CD1c-positive myeloid dendritic cell (primary cell): ENCODE data around the gene ZBTB12.
"Not testable (repeated sequence)": the region's sequence is repeated elsewhere in the genome, so short reads cannot be mapped to it uniquely, and the experiment has no call there.

Experiments used
- DNase-seq: peaks from one replicate; pipeline ENCODE4 v3.0.0-alpha.2; 2016; ENCODE audit errors: extremely low spot score

ZBTB12 gene

DNA sequence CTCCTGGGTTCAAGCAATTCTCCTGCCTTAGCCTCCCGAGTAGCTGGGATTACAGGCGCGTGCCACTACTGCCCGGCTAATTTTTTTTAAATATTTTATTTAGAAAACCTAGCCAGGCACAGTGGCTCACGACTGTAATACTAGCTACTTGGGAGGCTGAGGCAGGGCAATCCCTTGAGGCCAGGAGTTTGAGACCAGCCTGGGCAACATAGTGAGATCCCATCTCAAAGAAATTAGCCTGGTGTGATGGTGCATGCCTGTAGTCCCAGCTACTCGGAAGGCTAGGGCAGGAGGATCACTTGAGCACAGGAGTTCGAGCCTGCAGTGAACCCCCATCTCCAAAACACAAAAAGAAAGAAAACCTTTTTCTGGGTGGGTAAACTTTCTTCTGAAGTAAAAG is 25.5 kb downstream of the ZBTB12 start:
- no peak for DNase-seq

DNA sequence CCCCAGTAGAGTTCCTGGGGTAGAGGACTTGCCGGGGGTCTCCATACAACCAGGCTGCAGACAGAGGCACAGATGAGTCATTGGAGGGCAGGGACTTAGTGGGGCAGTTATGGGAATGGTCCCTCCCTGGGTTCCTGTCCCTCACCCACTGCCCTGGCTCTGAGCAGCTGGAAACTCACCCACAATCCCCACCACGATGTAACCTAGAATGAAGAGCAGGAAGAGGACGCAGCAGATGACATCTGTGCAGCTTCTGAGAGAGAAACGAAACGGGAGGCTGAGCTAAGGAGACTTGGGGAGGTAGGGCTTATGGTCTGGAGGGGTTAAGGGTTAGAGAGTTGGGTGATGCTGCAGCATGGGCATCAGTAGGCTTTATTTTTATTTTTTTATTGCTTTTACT is 26.0 kb downstream of the ZBTB12 start:
- no peak for DNase-seq

DNA sequence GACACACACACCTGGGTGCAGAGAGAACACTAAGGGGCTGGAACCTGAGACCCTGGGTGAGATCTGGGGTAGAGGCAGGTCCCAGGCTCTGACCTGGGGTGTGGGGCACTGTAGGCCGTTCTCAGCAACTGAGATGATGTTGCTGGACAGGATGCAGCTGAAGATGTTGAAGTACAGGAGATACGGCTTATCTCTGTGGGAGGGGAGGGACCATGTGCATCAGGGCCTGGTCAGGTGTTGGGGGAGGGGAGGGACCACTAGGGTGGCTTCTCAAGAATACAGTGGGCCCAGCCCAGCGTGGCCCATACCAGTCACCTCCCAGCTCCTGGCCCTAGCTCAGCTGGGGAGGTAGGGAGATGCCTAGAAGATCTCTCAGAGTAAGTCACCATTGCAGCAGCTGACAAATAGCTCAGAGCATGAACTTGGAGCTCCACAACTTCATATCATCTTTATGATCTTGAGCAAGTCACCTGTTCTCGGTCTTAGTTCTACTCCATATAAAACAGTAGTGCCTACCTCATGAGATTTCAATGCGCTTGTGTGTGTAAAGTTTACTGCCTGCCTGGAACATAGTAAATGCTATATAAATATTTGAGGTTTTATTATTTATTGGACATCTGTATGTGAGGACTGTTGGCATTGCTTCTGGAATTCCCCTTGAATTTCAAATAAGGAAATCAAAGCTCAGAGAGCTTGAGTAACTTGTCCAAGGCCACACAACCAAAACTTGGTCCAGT is 26.9 kb downstream of the ZBTB12 start:
- DNase-seq: no peak

DNA sequence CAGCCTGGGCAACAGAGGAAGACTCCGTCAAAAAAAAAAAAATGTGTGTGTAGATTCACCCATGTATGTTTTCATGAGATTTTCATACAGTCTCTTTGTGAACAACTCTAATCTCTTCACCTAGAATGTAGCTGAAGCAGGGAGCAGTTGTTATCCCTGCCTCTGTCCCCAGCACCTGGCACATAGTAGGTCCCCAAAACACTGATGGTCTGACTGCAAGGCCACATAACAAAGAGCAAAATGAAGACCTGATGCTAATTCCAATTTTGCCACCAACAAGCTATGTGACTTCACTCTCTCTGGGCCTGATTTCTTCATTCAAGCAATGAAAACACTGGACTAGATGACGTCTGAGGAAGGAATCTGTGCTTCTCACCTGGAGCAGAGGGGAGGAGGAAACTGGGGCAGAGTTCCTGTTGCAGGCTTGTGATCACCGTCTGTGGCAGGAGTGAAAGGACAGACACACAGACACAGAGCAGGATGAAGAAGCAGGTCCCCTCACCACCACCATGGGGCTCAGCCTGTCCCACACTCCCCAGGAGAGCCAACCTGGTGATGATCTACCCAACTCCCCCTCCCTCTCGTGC is 27.7 kb downstream of the ZBTB12 start:
- DNase-seq: no peak

DNA sequence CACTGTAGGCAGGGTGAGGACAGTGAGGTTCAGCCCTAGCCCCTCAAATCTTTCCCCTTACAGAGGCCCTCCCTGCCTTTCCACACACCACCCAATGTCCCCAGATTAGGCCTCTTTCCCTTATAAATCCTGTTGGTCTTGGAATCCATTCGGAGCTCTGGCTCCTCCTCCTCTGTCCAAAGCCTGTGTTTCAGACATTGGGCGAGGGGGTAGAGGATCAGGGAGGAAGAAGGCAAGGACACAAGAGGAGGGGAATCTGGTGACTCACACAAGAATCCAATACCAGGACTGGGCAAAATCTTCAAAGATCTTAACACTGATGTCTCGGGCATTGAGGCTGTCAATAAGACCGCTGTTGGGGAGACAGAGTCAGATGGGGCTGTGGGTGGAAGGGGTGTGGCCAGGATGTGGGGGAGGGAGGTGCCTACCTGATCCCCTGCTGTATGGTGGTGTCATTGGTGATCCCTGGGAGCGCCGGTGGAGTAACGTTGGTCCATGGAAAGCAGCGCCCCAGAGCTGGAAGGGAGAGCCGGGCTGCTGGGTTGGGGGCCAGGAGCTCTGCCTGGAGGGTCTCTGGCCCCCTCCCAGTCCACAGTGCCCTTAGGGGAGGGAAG is 30.7 kb downstream of the ZBTB12 start:
- no peak for DNase-seq

DNA sequence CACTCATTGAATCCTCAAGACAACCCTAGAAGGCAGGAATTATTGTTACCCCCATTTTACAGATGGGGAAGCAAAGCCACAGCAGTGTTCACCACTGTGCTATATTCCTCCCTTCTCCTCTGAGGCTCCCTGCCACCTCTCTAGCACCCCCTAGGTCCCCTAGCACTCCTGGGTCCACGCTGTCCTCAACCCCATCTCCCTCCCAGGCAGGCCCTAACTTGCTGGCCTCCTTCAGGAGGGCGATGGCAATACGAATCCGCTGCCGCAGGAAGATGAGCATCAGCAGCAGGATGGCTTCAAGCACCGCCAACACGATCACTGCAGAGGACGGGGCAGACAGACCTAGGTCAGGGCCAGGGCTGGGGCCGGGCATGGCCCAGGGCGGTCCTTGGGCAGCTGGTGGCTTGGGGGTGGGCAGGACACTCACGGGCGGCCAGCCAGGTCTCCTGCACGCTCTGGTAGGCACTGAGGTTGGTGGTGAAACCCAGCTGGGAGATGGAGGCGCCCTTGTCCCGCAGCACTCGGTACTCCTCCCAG is 31.4 kb downstream of the ZBTB12 start:
- DNase-seq: no peak

DNA sequence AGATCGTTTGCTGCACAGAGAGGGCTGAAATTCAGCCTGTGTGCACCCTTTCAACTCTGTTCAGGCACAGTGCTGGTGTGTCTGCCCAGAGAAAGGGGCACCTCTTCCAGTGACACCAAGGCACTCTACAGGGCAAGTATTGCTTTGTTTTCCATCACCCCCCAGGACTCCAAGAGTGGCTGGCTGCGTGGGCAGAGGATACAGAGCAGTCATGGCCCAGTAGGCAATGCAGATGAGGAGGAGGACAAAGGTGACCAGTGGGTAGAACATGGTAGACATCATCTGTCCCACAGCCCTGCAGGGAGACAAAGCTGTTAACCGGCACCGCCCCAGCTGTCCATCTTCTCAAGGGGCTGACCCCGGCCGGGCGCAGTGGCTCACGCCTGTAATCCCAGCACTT is 32.5 kb downstream of the ZBTB12 start:
- DNase-seq: no peak

DNA sequence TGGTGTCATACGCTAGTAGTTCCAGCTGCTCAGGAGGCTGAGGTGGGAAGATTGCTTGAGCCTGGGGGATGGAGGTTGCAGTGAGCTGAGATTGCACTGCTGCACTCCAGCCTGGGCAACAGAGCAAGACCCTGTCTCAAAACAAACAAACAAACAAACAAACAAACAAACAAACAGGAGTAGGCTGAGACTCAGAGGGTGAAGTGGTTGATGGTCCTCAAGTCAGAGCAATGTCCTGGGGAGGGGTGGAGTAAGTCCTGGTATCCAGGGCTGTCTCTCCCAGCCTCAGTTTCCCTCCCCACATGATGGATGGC is 33.3 kb downstream of the ZBTB12 start:
- DNase-seq: not testable (repeated sequence)

DNA sequence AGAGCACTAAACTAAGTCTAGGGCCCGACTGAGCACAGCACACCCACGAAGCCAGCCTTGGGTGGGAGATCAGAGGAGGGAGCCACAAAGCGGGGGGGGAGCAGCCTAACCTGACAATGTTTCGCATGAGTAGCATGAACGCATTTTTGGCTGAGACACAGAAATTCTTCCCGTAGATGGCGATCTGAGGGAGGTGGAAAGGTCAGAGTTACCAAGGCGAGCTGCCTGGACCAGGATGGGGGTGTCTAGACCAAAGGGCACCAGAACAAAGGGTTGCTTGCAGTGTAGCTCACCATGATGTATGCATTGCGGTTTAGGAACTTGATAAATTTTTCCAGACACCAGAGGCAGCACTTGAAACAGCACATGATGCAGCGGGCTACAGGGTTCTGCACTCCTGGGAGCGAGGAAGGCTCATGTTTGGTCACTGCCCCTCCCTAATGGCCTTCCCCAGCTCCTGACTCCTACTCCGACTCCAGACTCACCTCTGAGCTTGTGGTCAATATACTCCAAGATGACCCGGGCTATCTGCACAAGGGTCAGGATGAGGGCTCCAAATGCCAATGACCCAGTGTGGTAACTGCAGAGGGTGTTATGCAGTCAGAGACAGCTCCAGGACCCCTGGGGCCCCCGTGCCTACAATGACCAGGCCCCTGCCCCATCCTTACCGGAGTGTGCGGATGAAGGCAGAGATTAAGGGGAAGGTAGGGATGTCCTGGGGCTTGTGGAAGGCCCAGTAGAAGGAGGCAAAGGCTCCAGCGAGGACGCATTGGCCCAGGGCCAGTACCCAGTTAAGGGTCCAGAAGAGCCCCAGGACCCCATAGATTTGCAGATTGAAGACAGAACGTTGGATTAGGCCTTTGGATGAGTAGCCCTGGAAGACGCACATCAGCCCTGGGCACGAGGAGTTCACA is 36.4 kb downstream of the ZBTB12 start:
- no peak for DNase-seq

DNA sequence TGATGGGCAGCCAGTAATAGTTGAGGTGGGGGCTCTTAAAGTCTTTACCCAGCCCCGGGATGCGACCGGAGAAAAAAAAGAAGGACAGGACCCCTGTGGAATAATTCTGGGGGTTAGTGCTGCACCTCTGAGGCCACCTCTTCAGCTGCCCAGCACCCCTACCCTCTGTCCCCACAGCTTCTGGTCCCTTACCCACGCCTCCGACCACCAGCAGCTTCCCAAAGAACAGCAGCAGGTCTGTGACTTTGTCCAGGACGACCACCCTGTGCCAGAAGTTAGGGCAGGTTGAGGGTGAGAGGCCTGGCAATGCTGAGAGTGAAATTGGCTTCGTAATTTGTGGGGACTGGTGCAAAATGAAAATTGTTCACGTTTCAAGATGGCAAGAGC is 37.1 kb downstream of the ZBTB12 start:
- no peak for DNase-seq

DNA sequence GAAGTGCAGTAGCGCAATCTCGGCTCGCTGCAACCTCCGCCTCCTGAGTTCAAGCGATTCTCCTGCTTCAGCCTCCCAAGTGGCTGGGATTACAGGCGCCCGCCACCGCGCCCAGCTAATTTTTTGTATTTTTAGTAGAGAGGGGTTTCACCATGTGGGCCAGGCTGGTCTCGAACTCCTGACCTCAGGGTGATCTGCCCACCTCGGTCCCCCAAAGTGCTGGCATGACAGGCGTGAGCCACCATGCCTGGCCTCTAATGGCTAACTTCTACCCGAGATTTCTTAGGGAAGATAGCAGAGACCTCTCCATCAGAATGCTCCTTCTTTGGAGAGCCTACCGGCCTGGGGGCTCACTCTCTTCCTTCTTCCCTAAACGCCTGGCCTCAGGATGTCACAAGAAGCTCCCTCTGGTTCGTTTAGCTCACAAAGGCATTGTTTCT is 37.7 kb downstream of the ZBTB12 start:
- not testable (repeated sequence) for DNase-seq

DNA sequence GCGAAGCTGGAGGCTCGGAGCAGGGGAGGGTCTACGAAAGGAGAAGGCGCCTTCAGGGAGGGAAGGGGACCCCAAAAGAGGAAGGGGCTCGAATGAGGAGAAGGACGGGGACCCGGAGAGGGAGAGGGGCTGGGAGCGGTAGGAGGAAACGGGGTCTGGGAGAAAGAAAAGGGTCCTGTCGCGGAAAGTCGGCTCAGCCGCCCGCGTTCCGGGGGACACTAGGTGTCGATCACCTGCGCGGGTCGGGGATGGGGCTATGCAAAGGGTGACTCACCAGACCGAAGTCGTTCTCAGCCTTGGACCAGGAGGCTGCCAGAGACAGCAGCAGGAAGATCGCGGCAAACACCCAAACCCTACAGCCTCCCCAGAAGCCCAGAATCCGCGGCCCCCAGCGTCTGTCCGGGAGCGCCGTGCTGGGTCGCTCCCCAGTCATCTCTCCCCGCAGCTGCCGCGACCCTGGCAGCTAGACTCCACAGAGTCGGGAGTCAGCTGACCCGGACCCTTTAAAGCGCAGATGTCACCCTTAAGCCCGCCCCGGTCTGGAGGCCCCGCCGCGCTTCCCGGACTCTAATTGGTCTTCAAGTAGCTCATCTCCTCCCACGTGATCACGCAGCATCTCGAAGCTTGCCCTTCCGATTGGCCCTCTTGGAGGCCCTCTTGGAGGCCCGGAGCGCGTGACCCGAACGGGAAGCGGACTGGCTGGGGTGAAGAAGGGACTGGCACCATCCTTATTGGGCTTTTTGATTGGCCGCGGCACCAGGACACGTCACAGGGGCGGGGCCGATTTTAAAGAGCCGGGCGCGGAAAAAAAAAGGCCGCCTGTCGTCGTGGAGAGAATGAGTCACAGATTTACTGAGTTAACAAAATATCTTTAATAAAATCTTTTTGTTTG is 39.3 kb downstream of the ZBTB12 start, which contains the start of gene NEU1:
Gene NEU1, minus strand, starts transcription at position 478 of the 892 bp plus-strand sequence. Its CDS starts 45 bp downstream, at position 433.
- peak; percentile 100 for DNase-seq

DNA sequence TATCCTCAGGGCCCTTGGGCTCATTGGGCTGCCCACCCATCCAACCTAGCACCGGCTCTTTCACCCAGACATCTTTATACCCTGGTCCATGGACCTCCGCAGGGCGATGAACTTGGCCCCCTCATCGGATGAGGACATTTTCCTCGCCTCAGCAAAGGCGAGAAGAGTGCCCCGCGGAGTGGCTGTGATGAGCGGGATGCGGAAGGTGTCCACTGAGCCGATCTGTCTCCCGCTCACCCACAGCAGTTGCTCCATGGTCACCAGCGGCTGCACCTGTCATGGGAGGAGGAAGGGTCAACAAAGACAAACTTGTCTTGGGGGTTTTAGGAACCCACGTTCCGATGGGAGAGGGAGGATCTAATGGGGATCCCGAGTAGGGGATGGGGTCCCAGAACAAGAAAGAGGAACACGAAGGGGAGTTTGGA is 40.0 kb downstream of the ZBTB12 start:
- no peak for DNase-seq

DNA sequence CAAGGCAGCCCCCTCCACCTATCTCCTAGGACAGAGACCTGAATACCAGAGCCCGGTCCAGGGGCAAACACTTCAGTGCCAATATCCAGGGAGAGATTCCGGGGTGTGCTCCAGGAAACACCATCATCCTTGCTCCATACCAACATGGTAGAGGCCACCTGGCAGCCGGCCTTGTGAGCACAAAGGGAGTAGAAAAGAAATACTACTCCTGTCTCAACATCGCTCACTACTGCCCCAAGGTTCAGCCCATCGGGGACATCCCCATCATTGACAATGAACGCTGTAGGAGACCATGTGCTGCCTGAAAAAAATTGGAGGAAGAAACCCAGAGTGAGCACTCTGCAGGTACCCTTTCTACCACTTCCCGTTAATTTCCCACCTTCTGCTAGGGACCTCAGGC is 40.7 kb downstream of the ZBTB12 start:
- DNase-seq: no peak

DNA sequence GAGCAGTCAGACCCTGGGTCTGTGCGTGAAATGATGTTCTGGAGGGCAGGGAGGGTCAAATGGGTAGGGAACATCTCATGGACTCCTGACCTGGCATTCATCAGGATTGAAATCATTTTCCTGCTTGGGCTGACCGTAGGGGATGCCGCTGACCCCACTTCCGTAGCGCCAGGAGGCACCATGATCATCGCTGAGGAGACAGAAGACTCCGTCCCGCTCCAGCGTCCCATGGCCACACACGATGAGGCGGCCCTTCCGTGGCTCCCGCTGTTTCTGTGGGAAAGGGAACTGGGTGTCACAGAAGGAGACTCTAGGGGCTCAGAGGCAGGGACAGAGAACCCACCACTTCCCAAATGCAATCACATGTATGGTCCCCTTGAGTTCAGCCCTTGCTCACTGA is 41.5 kb downstream of the ZBTB12 start:
- no peak for DNase-seq

DNA sequence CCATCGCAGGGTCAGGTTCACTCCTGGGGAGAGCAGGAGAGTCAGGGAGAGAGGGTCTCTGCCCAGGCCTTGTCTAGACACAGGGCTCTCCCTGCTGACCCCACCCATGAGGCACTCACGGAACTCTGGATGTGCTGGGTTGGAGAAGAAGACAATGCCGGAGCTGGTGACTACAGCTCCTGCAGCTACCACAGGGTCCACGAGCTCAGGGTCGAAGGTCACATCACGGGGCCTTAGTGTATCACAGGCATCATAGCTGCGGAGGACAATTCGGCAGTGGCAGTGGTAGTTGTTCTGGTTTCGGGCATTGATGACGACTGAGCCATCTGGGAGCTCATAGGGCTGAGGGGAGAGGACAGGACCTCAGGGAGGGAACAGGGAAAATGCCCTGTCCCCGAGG is 42.0 kb downstream of the ZBTB12 start:
- DNase-seq: no peak

DNA sequence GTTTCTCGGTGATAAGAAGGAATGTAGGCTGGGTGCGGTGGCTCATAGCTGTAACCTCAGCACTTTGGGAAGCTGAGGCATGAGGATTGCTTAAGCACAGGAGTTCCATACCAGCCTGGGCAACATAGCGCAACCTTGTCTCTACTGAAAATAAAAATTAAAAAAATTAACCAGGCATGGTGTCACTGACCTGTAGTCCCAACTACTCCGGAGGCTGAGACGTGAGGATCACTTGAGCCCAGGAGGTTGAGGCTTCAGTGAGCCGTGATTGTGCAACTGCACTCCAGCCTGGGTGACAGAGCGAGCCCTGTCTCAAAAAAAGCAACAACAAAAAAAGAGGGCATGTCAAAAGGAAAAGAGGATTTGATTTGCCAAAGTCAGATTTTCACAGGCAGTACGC is 43.2 kb downstream of the ZBTB12 start:
- no peak for DNase-seq

DNA sequence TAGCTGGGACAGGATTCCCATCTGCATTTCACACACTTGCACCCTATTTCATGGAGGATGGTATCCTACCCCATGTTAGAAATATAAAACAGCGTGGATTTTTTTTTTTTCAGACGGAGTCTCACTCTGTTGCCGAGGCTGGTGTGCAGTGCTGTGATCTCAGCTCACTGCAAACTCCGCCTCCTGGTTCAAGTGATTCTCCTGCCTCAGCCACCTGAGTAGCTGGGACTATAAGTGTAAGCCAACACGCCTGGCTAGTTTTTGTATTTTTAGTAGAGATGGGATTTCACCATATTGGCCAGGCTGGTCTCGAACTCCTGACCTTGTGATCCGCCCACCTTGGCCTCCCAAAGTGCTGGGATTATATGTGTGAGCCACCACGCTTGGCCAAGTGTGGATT is 44.1 kb downstream of the ZBTB12 start:
- DNase-seq: not testable (repeated sequence)

DNA sequence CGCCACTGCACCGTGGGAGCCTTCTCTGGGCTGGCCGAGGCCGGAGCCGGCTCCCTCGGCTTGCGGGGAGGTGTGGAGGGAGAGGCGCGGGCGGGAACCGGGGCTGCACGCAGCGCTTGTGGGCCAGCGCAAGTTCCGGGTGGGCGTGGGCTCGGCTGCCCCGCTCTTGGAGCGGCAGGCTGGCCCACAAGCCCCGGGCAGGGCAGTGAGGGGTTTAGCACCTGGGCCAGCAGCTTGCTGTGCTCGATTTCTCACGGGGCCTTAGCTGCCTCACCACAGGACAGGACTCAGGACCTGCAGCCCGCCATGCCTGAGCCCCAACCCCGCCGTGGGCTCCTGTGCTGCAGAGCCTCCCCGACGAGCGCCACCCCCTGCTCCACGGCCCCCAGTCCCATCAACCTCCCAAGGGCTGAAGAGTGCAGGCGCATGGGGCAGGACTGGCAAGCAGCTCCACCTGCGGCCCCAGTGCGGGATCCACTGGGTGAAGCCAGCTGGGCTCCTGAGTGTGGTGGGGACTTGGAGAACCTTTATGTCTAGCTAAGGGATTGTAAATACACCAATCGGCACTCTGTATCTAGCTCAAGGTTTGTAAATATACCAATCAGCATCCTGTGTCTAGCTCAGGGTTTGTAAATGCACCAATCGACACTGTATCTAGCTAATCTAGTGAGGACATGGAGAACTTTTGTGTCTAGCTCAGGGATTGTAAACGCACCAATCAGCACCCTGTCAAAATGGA is 49.7 kb downstream of the ZBTB12 start:
- not testable (repeated sequence) for DNase-seq

DNA sequence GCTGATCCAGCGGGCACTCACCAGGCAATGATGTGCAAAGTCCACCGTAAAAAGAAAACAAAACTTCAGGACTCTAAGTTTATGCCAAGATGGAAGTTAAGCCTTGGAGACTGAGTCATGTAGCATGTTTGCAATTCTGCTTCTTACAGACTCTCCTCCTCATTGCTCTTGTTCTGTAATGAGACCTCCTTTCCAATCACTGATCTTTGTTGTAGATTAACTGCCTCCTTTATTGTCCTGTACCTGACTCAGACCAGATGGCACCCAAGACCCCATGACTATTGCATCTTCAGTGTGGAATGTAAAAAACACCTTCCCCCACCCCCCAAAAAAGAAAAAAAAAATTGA is 50.4 kb downstream of the ZBTB12 start:
- DNase-seq: no peak
